ENCODE data around the gene PPM1N. TPM values are rescaled to one million over a fixed set of nuclear protein-coding genes. Genes with fewer than 3 reads are reported as not detected.
A peak's percentile ranks its signal among the peaks of the same experiment; 100 is the strongest.

The PPM1N gene
- total RNA-seq, 2 donors from 2014 or later = 3.2 to 3.5 TPM

DNA sequence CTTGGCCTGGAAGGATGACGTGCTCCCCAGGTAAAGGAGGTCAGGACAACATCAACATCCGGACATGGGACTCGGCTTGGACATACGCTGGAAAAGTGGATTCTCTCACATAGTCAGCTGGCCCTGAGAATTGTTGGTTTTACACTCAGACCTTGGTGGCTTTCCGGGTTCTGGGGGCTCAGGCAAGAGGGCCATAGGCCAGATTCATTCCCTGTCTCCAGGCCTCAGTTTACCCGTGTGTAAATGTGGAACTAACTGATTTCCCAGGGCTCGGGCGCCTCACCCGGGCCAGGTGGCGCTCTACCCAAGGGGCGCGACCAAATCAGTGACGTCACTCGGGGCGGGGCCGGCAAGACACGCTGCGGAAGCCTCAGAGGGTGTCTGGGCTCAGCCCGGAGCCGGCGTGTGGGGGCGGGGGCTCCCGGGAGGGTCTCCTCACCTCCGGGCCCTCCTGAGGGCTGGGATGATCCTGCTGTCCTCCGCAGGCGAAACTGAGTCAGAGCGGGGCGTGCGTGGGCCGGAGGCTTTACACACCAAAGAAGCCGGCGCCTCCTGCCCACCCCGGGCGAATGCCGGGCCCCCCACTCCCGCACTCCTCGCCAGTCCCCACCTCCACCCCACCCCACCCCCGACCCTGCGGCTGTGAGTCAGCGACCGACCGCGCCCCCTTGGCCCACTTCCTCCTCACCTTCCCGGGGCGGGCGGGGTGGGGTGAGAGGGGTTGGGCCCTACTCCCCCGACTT, 8.2 kb downstream of the PPM1N start:
- peaks cover 14% of the 10 kb centered on the region for H3K36me3 ChIP-seq (ENCODE audit: control insufficient read depth, insufficient read depth, low read length)
- no peaks in the 10 kb centered on the region for H3K9me3 Mint-ChIP-seq
- H3K27me3 Mint-ChIP-seq (ENCODE audit: insufficient read depth) = peaks cover 8% of the 10 kb centered on the region
- H3K27me3 ChIP-seq (ENCODE audit: control insufficient read depth, insufficient read depth, low read length, poor library complexity, severe bottlenecking) = no peaks in the 10 kb centered on the region
- H3K36me3 Mint-ChIP-seq (ENCODE audit: low read depth) = peaks cover 17% of the 10 kb centered on the region
- peak overlapping the region; percentile 97 for H3K9ac ChIP-seq (ENCODE audit: extremely low read depth, low read length, poor library complexity, severe bottlenecking)
- peak overlapping the region; percentile 99 for H3K4me3 ChIP-seq (ENCODE audit: low read length)
- peaks cover 21% of the 10 kb centered on the region for H3K4me1 Mint-ChIP-seq
- no peaks in the 10 kb centered on the region for H3K9me3 ChIP-seq (ENCODE audit: control insufficient read depth, low read length)
- 6 to 38% methylated on average over 6 to 36 of the region's 47 CpGs for WGBS, 2 experiments (ENCODE audit: insufficient coverage in 1 of 2, insufficient read length in 1 of 2)
- peak overlapping the region; percentile 91 for H3K4me3 Mint-ChIP-seq
- peak; percentile 98 for DNase-seq
- TF ChIP-seq, protein P1, sequence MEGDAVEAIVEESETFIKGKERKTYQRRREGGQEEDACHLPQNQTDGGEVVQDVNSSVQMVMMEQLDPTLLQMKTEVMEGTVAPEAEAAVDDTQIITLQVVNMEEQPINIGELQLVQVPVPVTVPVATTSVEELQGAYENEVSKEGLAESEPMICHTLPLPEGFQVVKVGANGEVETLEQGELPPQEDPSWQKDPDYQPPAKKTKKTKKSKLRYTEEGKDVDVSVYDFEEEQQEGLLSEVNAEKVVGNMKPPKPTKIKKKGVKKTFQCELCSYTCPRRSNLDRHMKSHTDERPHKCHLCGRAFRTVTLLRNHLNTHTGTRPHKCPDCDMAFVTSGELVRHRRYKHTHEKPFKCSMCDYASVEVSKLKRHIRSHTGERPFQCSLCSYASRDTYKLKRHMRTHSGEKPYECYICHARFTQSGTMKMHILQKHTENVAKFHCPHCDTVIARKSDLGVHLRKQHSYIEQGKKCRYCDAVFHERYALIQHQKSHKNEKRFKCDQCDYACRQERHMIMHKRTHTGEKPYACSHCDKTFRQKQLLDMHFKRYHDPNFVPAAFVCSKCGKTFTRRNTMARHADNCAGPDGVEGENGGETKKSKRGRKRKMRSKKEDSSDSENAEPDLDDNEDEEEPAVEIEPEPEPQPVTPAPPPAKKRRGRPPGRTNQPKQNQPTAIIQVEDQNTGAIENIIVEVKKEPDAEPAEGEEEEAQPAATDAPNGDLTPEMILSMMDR (conservative IDR thresholded peaks at IDR 0.05) = peak; percentile 68
- H3K27ac Mint-ChIP-seq = peak overlapping the region; percentile 90
- no peak overlapping the region for H3K27ac ChIP-seq (ENCODE audit: low read depth, low read length)
- peaks cover 5% of the 10 kb centered on the region for H3K4me1 ChIP-seq (ENCODE audit: control insufficient read depth, insufficient read depth, low read length)

DNA sequence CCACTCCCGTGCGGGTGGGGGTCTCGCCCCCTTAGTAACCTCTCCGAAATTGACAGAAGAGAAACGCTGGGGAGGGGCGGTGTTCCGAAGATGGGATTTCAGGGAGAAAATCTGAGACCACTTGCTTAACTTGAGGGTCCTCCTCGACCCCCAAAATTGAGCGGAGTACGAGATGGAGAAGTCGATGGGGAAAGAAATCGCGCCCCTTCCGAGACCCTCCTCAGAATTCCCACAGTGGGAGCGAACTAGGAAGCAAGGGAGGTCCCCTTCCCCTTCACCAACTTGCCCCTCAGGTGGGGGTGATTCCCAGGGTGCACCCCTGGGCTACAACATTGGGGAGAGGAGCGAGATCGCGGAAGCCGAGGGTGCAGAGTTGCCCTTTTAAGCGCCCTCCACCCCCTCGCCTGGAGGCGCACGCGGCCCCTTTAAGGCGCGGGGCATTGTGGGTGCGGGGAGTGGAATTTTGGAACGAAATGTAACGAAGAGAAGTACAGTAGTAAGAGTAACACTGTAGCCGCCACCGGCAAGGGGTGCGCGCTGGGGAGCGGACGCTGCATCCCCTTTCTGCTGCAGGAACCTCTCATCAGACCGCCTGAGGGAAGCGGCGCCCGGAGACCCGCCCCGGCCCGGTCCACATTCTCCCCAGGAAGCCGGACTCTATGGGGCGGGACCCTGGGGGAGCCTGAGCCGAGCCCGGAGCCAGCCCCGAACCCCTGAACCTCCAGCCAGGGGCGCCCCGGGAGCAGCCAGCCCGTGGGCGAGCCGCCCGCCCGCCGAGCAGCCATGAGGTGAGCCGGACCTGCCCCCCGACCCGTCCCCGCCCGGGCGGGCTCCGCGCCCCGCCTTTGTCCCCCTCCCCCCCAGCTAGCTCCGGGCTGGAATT, 9.0 kb downstream of the PPM1N start, which contains the start of gene VASP:
VASP (plus strand) TSS at position 491 of the 883 bp plus-strand sequence; CDS start at position 784, 293 bp downstream.
- Mint-ChIP-seq H3K4me3 (peak within 1 kb of the TSS; percentile 91), H3K36me3 (ENCODE audit: low read depth) (peaks cover 19% of the 10 kb centered on the region), H3K27me3 (ENCODE audit: insufficient read depth) (peaks cover 8% of the 10 kb centered on the region), H3K27ac (peak within 1 kb of the TSS; percentile 90), H3K9me3 (no peaks in the 10 kb centered on the region), H3K4me1 (peaks cover 21% of the 10 kb centered on the region)
- DNase-seq = peak; percentile 97
- H3K36me3 ChIP-seq (ENCODE audit: control insufficient read depth, insufficient read depth, low read length) = peaks cover 22% of the 10 kb centered on the region
- peaks cover 5% of the 10 kb centered on the region for H3K4me1 ChIP-seq (ENCODE audit: control insufficient read depth, insufficient read depth, low read length)
- no peaks in the 10 kb centered on the region for H3K9me3 ChIP-seq (ENCODE audit: control insufficient read depth, low read length)
- H3K27me3 ChIP-seq (ENCODE audit: control insufficient read depth, insufficient read depth, low read length, poor library complexity, severe bottlenecking) = no peaks in the 10 kb centered on the region
- peak within 1 kb of the TSS; percentile 32 for H3K27ac ChIP-seq (ENCODE audit: low read depth, low read length)
- TF ChIP-seq, protein P1 (conservative IDR thresholded peaks at IDR 0.05) = no peak
- peak within 1 kb of the TSS; percentile 97 for H3K9ac ChIP-seq (ENCODE audit: extremely low read depth, low read length, poor library complexity, severe bottlenecking)
- WGBS, 2 experiments (ENCODE audit: insufficient coverage in 1 of 2, insufficient read length in 1 of 2) = 0 to 1% methylated on average over 28 to 65 of the region's 65 CpGs
- peak within 1 kb of the TSS; percentile 99 for H3K4me3 ChIP-seq (ENCODE audit: low read length)

DNA sequence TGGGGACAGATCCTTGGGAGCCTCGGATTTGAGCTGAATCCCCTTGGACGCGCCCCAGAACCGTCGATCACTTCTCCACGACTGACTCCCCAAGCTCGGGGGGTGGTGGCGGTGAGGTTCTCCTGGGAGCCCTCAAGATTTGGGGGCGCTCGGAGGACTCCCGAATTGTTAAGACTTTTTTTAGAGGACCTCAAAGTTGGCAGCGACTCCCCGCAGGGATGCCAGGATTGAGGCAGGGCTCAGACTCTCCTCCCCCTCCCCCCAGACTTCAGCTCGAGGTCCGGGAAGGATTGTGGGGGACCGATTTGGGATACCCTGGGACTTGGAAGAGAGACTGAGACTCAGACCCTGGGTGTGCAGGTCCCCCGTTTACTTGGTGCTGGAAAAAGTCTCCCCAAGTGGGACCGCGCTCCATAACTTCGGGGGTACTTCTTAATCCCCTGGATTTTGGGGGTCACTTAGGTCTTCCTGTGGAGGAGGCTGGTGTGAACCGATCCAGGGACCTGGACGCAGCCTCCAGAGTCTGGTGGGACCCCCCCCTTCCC, 9.7 kb downstream of the PPM1N start:
- Mint-ChIP-seq H3K27me3 (ENCODE audit: insufficient read depth) (peaks cover 5% of the 10 kb centered on the region), H3K4me1 (peaks cover 21% of the 10 kb centered on the region), H3K27ac (peak overlapping the region; percentile 75), H3K36me3 (ENCODE audit: low read depth) (peaks cover 21% of the 10 kb centered on the region), H3K9me3 (no peaks in the 10 kb centered on the region), H3K4me3 (peak overlapping the region; percentile 91)
- WGBS, 2 experiments (ENCODE audit: insufficient coverage in 1 of 2, insufficient read length in 1 of 2) = 0% methylated on average over 12 to 22 of the region's 22 CpGs
- peak; percentile 64 for DNase-seq
- peak overlapping the region; percentile 32 for H3K27ac ChIP-seq (ENCODE audit: low read depth, low read length)
- H3K9me3 ChIP-seq (ENCODE audit: control insufficient read depth, low read length) = no peaks in the 10 kb centered on the region
- peaks cover 25% of the 10 kb centered on the region for H3K36me3 ChIP-seq (ENCODE audit: control insufficient read depth, insufficient read depth, low read length)
- TF ChIP-seq, protein P1 (conservative IDR thresholded peaks at IDR 0.05) = no peak
- peak overlapping the region; percentile 97 for H3K9ac ChIP-seq (ENCODE audit: extremely low read depth, low read length, poor library complexity, severe bottlenecking)
- H3K4me1 ChIP-seq (ENCODE audit: control insufficient read depth, insufficient read depth, low read length) = peaks cover 5% of the 10 kb centered on the region
- H3K27me3 ChIP-seq (ENCODE audit: control insufficient read depth, insufficient read depth, low read length, poor library complexity, severe bottlenecking) = no peaks in the 10 kb centered on the region
- H3K4me3 ChIP-seq (ENCODE audit: low read length) = peak overlapping the region; percentile 99

All from endodermal cell (in vitro differentiated cells).